Measurements from ENCODE around the gene SUSD1.

DNA sequence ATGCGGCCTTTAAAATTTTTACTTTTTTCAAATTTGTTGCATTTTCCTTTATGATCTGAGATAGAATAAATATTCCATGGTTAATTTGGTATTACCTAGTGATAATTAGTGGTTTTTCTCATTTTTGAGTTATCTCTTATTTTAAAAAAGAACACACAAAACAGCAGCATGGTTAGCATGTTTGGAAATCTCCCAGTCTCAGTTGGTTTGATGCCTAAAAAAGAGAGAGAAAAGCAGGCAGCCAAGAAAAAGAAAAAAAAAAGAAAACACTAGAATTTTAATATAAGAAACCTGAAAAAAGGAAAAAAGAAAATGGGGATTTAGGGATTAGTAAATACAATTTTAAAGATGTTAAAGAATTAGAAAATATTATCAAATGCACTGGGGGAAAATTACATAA, 15.3 kb downstream of the SUSD1 start:
- TF ChIP-seq, protein P1, sequence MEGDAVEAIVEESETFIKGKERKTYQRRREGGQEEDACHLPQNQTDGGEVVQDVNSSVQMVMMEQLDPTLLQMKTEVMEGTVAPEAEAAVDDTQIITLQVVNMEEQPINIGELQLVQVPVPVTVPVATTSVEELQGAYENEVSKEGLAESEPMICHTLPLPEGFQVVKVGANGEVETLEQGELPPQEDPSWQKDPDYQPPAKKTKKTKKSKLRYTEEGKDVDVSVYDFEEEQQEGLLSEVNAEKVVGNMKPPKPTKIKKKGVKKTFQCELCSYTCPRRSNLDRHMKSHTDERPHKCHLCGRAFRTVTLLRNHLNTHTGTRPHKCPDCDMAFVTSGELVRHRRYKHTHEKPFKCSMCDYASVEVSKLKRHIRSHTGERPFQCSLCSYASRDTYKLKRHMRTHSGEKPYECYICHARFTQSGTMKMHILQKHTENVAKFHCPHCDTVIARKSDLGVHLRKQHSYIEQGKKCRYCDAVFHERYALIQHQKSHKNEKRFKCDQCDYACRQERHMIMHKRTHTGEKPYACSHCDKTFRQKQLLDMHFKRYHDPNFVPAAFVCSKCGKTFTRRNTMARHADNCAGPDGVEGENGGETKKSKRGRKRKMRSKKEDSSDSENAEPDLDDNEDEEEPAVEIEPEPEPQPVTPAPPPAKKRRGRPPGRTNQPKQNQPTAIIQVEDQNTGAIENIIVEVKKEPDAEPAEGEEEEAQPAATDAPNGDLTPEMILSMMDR (CRISPR knock-in tag; IDR thresholded peaks at IDR 0.05), result no peak
- TF ChIP-seq, protein P2, sequence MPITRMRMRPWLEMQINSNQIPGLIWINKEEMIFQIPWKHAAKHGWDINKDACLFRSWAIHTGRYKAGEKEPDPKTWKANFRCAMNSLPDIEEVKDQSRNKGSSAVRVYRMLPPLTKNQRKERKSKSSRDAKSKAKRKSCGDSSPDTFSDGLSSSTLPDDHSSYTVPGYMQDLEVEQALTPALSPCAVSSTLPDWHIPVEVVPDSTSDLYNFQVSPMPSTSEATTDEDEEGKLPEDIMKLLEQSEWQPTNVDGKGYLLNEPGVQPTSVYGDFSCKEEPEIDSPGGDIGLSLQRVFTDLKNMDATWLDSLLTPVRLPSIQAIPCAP (CRISPR knock-in tag; IDR thresholded peaks at IDR 0.05; ENCODE audit: low read depth), result no peak
- TF ChIP-seq ZNF577 (CRISPR knock-in tag; IDR thresholded peaks at IDR 0.05; ENCODE audit: borderline replicate concordance, low read depth) (no peak), HOXD1 (CRISPR knock-in tag; IDR thresholded peaks at IDR 0.05) (no peak), SAP130 (CRISPR knock-in tag; IDR thresholded peaks at IDR 0.05; ENCODE audit: low read depth) (no peak), FOSL1 (CRISPR knock-in tag; IDR thresholded peaks at IDR 0.05; ENCODE audit: borderline replicate concordance) (no peak), ZNF841 (CRISPR knock-in tag; IDR thresholded peaks at IDR 0.05; ENCODE audit: borderline replicate concordance) (no peak), SIN3A (IDR thresholded peaks at IDR 0.05; ENCODE audit: borderline replicate concordance, low read depth, low read length) (no peak), ZNF224 (CRISPR knock-in tag; IDR thresholded peaks at IDR 0.05) (no peak)

Measured in HepG2 (cell line).